Common myeloid progenitor, CD34-positive (primary cell): ENCODE measurements around the gene NOCT.

Source experiments
- CTCF ChIA-PET: fragments of 350-600 bp; sonication (Branson Sonifier 250); formaldehyde crosslinking; loops from one replicate; lab custom pipeline; 2021; ENCODE audit warnings: antibody characterized with exemption; lab: Charles Lee
- POLR2A ChIA-PET: fragments of 350-600 bp; sonication (Branson Sonifier 250); formaldehyde crosslinking; loops from one replicate; lab custom pipeline; 2021; ENCODE audit warnings: antibody characterized with exemption; lab: Charles Lee
- DNase-seq, 3 donors: peaks; one replicate each; pipeline versions ENCODE4 v3.0.0 to v3.0.0-alpha.2; 2013
- H3K27ac ChIP-seq, 2 experiments: 1 replicate in 1 of 2; 2 replicates in 1 of 2; pipeline ENCODE4 v1.7.0; 2013; ENCODE audit warnings: inconsistent platforms in 2 of 2, low read length in 2 of 2, mild to moderate bottlenecking in 2 of 2, low read depth in 1 of 2, moderate library complexity in 1 of 2; ENCODE audit not compliant: severe bottlenecking in 2 of 2, insufficient read depth in 1 of 2, poor library complexity in 1 of 2
- H3K27me3 ChIP-seq, 5 experiments: replicated peaks in 2 of 5; 1 replicate in 3 of 5; 2 replicates in 2 of 5; pipeline versions ENCODE4 v1.6.1 to v1.7.0; 2013; ENCODE audit warnings: low read length in 4 of 5, mild to moderate bottlenecking in 2 of 5, moderate library complexity in 2 of 5, inconsistent platforms in 1 of 5; ENCODE audit not compliant: insufficient read depth in 5 of 5, control insufficient read depth in 4 of 5
- H3K36me3 ChIP-seq, 4 experiments: 1 replicate in 2 of 4; 2 replicates in 2 of 4; pipeline versions ENCODE4 v1.6.1 to v1.7.0; 2013; ENCODE audit warnings: low read length in 3 of 4, control low read depth in 1 of 4, mild to moderate bottlenecking in 1 of 4; ENCODE audit not compliant: control insufficient read depth in 4 of 4, insufficient read depth in 4 of 4
- H3K4me1 ChIP-seq, 4 experiments: 1 replicate in 3 of 4; 2 replicates in 1 of 4; pipeline versions ENCODE4 v1.6.1 to v1.7.1; 2013; ENCODE audit warnings: low read length in 3 of 4, mild to moderate bottlenecking in 3 of 4, control low read depth in 1 of 4, inconsistent platforms in 1 of 4, moderate library complexity in 1 of 4; ENCODE audit not compliant: control insufficient read depth in 4 of 4, insufficient read depth in 4 of 4; ENCODE audit errors: control extremely low read depth in 1 of 4
- H3K4me3 ChIP-seq, 7 experiments: 1 replicate in 4 of 7; 2 replicates in 3 of 7; pipeline versions ENCODE4 v1.5.1 to v1.7.0; 2013; ENCODE audit warnings: mild to moderate bottlenecking in 7 of 7, low read length in 6 of 7, moderate library complexity in 6 of 7, inconsistent platforms in 2 of 7, low read depth in 2 of 7, control low read depth in 1 of 7; ENCODE audit not compliant: insufficient read depth in 4 of 7, control insufficient read depth in 1 of 7; ENCODE audit errors: extremely low read depth in 1 of 7
- H3K9me3 ChIP-seq, 5 experiments: 1 replicate in 4 of 5; 2 replicates in 1 of 5; pipeline versions ENCODE4 v1.6.1 to v1.7.1; 2013; ENCODE audit warnings: low read length in 4 of 5, mild to moderate bottlenecking in 2 of 5, inconsistent platforms in 1 of 5, low read depth in 1 of 5, moderate library complexity in 1 of 5; ENCODE audit not compliant: control insufficient read depth in 4 of 5, insufficient read depth in 2 of 5; ENCODE audit errors: control extremely low read depth in 1 of 5
- WGBS: methylation state at CpG from one replicate; pipeline ENCODE4 v1.1.5; 2013; ENCODE audit not compliant: insufficient coverage; 5-methylcytosine and 5-hydroxymethylcytosine counted together

The NOCT gene

GRCh38 chr4:138978028-138978585, 37.5 kb upstream of the NOCT start:
- DNase-seq: no peak
- no peaks in the 10 kb centered on the region for H3K9me3 ChIP-seq
- H3K27me3 ChIP-seq: no peaks in the 10 kb centered on the region
- no peak overlapping the region for H3K27ac ChIP-seq
- no peaks in the 10 kb centered on the region for H3K36me3 ChIP-seq
- H3K4me3 ChIP-seq: no peak overlapping the region
- peaks cover 0 to 4% (median 0%) of the 10 kb centered on the region in 4 experiments for H3K4me1 ChIP-seq
- POLR2A ChIA-PET: no interaction called here
- CTCF ChIA-PET: interaction anchor here (0.8 kb wide), 1 partner anchor 29 kb away, joined by 3 read pairs; no protein-coding TSS in a partner anchor
- 100% methylated on average over 2 of the region's 5 CpGs for WGBS

GRCh38 chr4:138978600-138978999, 37.0 kb upstream of the NOCT start:
- CTCF ChIA-PET: interaction anchor here (0.8 kb wide), 1 partner anchor 28 kb away, joined by 3 read pairs; no protein-coding TSS in a partner anchor
- no peaks in the 10 kb centered on the region for H3K27me3 ChIP-seq
- no peak overlapping the region for H3K27ac ChIP-seq
- POLR2A ChIA-PET: no interaction called here
- WGBS: 100% methylated on average over 2 of the region's 3 CpGs
- no peaks in the 10 kb centered on the region for H3K36me3 ChIP-seq
- H3K4me1 ChIP-seq: peaks cover 0 to 4% (median 0%) of the 10 kb centered on the region in 4 experiments
- DNase-seq: no peak
- no peak overlapping the region for H3K4me3 ChIP-seq
- H3K9me3 ChIP-seq: no peaks in the 10 kb centered on the region

DNA sequence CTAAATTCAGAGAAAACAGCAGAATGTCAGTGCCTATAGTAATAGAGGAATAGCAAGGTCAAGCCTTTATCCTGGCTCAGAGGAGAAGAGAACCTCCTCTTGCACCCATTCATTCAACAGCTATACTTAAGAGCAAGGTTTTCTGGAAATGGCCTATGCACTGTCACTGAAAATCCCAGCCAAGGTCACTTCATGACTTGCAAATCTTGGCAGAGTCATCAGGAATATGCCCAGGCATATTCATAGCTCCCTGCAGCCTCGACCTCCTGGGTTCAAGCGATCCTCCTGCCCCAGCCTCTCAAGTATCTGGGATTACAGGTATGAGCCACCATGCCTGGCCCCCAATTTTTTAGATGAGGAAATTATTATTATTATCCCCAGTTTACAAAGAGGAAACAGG, 35.8 kb upstream of the NOCT start:
- Histone ChIP-seq H3K4me1 (peaks cover 0 to 4% (median 0%) of the 10 kb centered on the region in 4 experiments), H3K4me3 (no peak overlapping the region), H3K36me3 (no peaks in the 10 kb centered on the region), H3K27me3 (no peaks in the 10 kb centered on the region), H3K9me3 (no peaks in the 10 kb centered on the region), H3K27ac (no peak overlapping the region)
- DNase-seq: no peak
- CTCF ChIA-PET: no interaction called here
- 100% methylated on average over 2 of the region's 2 CpGs for WGBS
- POLR2A ChIA-PET: no interaction called here

DNA sequence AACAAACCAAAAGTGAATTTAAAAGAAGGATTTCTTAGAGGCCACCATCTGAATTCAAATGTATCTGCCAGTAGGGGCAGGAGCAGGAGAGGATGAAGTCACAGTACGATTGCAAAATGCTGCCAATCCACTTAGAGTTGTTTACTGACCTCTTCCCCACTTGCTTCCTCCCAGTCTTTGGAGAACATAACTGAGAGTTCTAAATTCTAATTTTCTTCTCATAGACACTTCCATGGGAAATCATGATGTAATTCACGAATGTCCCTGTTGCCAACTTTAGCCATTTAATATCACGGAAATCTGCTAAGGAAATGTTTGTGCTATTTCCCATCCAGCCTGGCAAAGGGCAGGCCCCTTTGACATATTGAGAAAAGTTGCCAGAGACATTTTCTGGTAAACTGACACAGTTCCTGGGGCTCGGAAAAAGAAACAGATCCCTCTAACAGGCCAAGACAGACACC, 33.6 kb upstream of the NOCT start:
- DNase-seq: peak in 2 of 3 donors; percentile 32 to 37
- H3K27ac ChIP-seq: no peak overlapping the region
- CTCF ChIA-PET: no interaction called here
- H3K9me3 ChIP-seq: no peaks in the 10 kb centered on the region
- H3K27me3 ChIP-seq: no peaks in the 10 kb centered on the region
- no peaks in the 10 kb centered on the region for H3K36me3 ChIP-seq
- H3K4me1 ChIP-seq: peaks cover 0 to 4% (median 0%) of the 10 kb centered on the region in 4 experiments
- WGBS: 71% methylated on average over 4 of the region's 4 CpGs
- POLR2A ChIA-PET: no interaction called here
- no peak overlapping the region for H3K4me3 ChIP-seq

- DNase-seq: no peak
- H3K4me3 ChIP-seq: no peak overlapping the region
- ChIA-PET CTCF (no interaction called here), POLR2A (no interaction called here)
- no peak overlapping the region for H3K27ac ChIP-seq
- H3K27me3 ChIP-seq: no peaks in the 10 kb centered on the region
- peaks cover 0 to 4% (median 0%) of the 10 kb centered on the region in 4 experiments for H3K4me1 ChIP-seq
- 96% methylated on average over 5 of the region's 7 CpGs for WGBS
- no peaks in the 10 kb centered on the region for H3K36me3 ChIP-seq
- H3K9me3 ChIP-seq: no peaks in the 10 kb centered on the region
Measured at GRCh38 chr4:138982754-138983153, 32.8 kb upstream of the NOCT start.

DNA sequence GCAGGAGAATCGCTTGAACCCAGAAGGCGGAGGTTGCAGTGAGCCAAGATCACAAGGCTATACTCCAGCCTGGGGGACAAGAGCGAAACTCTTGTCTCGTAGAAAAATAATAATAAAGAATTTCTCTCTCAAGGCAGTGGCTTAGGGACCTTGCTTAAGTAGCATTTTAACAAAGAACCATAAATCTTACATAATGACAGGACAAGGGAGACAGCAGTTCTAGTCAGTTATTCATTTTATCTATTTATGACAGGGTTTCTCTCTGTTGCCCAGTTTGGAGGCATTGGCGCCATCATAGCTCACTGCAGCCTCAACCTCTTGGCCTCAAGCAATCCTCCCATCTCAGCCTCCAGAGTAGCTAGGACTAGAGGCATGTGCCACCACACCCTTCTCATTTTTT, 31.9 kb upstream of the NOCT start:
- whole genome bisulfite sequencing: 100% methylated on average over 1 of the region's 5 CpGs
- Histone ChIP-seq H3K4me1 (peaks cover 0 to 4% (median 0%) of the 10 kb centered on the region in 4 experiments), H3K27me3 (no peaks in the 10 kb centered on the region), H3K4me3 (no peak overlapping the region), H3K27ac (no peak overlapping the region), H3K9me3 (no peaks in the 10 kb centered on the region), H3K36me3 (no peaks in the 10 kb centered on the region)
- DNase-seq: no peak
- POLR2A ChIA-PET: no interaction called here
- CTCF ChIA-PET: no interaction called here

DNA sequence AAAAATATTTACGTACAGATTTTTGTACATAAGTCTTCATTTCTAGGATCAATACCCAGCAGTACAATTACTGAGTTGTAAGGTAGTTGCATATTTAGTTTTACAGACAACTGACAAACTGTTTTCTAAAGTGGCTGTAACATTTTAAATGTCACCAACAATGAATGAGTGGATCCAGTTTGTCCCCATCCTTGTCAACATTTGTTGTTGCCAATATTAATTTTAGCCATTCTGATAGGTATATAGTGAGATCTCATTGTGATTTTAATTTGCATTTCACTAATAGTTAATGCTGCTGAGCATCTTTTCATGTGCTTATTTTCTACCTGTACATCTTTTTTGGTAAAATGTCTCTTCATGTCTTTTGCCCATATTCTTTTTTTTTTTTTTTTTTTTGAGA, 30.9 kb upstream of the NOCT start:
- H3K4me3 ChIP-seq: no peak overlapping the region
- H3K36me3 ChIP-seq: no peaks in the 10 kb centered on the region
- DNase-seq: no peak
- no peak overlapping the region for H3K27ac ChIP-seq
- CTCF ChIA-PET: no interaction called here
- POLR2A ChIA-PET: no interaction called here
- no peaks in the 10 kb centered on the region for H3K9me3 ChIP-seq
- no CpG with 5 or more reads among the region's 1 CpG for WGBS
- H3K4me1 ChIP-seq: peaks cover 0 to 4% (median 0%) of the 10 kb centered on the region in 4 experiments
- no peaks in the 10 kb centered on the region for H3K27me3 ChIP-seq
